Measurements from ENCODE around the gene STEEP1.
A peak's percentile ranks its signal among the peaks of the same experiment; 100 is the strongest.

STEEP1 gene

GRCh38 chrX:119565107-119565663 lies at the start of gene STEEP1:
Gene STEEP1, minus strand, starts transcription at chrX:119565409. Its CDS starts 54 bp downstream, at chrX:119565355.
- H3K27ac ChIP-seq, result peak within 1 kb of the TSS; percentile 40; the same call in 1 of the 2 replicates
- TF ChIP-seq, protein P1, sequence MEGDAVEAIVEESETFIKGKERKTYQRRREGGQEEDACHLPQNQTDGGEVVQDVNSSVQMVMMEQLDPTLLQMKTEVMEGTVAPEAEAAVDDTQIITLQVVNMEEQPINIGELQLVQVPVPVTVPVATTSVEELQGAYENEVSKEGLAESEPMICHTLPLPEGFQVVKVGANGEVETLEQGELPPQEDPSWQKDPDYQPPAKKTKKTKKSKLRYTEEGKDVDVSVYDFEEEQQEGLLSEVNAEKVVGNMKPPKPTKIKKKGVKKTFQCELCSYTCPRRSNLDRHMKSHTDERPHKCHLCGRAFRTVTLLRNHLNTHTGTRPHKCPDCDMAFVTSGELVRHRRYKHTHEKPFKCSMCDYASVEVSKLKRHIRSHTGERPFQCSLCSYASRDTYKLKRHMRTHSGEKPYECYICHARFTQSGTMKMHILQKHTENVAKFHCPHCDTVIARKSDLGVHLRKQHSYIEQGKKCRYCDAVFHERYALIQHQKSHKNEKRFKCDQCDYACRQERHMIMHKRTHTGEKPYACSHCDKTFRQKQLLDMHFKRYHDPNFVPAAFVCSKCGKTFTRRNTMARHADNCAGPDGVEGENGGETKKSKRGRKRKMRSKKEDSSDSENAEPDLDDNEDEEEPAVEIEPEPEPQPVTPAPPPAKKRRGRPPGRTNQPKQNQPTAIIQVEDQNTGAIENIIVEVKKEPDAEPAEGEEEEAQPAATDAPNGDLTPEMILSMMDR (IDR thresholded peaks at IDR 0.05), result no peak
- TF ChIP-seq ZFX (IDR thresholded peaks at IDR 0.05; ENCODE audit: borderline replicate concordance), result no peak

- no peak overlapping the region for H3K27ac ChIP-seq
- TF ChIP-seq, protein P1 (IDR thresholded peaks at IDR 0.05), result no peak
- TF ChIP-seq ZFX (IDR thresholded peaks at IDR 0.05; ENCODE audit: borderline replicate concordance), result no peak
Measured at GRCh38 chrX:119614776-119615175, 49.6 kb upstream of the STEEP1 start.

- H3K27ac ChIP-seq, result peak overlapping the region; percentile 56
- TF ChIP-seq, protein P1 (IDR thresholded peaks at IDR 0.05), result no peak
- no peak for TF ChIP-seq ZFX (IDR thresholded peaks at IDR 0.05; ENCODE audit: borderline replicate concordance)
Measured at GRCh38 chrX:119607018-119607389, 41.8 kb upstream of the STEEP1 start.

- peak within 1 kb of the TSS; percentile 56 for H3K27ac ChIP-seq
- no peak for TF ChIP-seq ZFX (IDR thresholded peaks at IDR 0.05; ENCODE audit: borderline replicate concordance)
- TF ChIP-seq, protein P1 (IDR thresholded peaks at IDR 0.05), result no peak
Measured at GRCh38 chrX:119606280-119607017, 41.2 kb upstream of the STEEP1 start, which contains the start of gene NKRF. Gene NKRF, minus strand, starts transcription at chrX:119606424.

GRCh38 chrX:119605464-119606279 lies 40.5 kb upstream of the STEEP1 start:
- TF ChIP-seq, protein P1 (IDR thresholded peaks at IDR 0.05), result 0 out of 2 replicates have a peak, but pooled peaks have one; percentile 6
- no peak for TF ChIP-seq ZFX (IDR thresholded peaks at IDR 0.05; ENCODE audit: borderline replicate concordance)
- peak overlapping the region; percentile 56 for H3K27ac ChIP-seq

GRCh38 chrX:119604766-119605463 lies 39.7 kb upstream of the STEEP1 start:
- no peak overlapping the region for H3K27ac ChIP-seq

GRCh38 chrX:119602701-119603255 lies 37.6 kb upstream of the STEEP1 start:
- no peak overlapping the region for H3K27ac ChIP-seq
- no peak for TF ChIP-seq ZFX (IDR thresholded peaks at IDR 0.05; ENCODE audit: borderline replicate concordance)
- TF ChIP-seq, protein P1 (IDR thresholded peaks at IDR 0.05), result no peak

More at GRCh38 chrX:119604766-119605463, 39.7 kb upstream of the STEEP1 start:
- TF ChIP-seq ZFX (IDR thresholded peaks at IDR 0.05; ENCODE audit: borderline replicate concordance), result no peak

All from 22Rv1 (cell line).